OCI-LY1 (cell line): ENCODE results near the gene PRKCZ.

Source experiments
- H2AFZ ChIP-seq: fragments of 200-600 bp; sonication (generic), shearing (Covaris generic); 2 replicates; pipeline ENCODE4 v1.6.0; 2014; ENCODE audit warnings: antibody characterized with exemption, mild to moderate bottlenecking, low read length
- H3F3A ChIP-seq: fragments of 200-600 bp; sonication (generic), shearing (Covaris generic); 2 replicates; pipeline ENCODE4 v1.6.0; 2014; ENCODE audit warnings: mild to moderate bottlenecking, antibody characterized with exemption, low read length, moderate library complexity; ENCODE audit not compliant: insufficient read depth
- H3K27ac ChIP-seq: fragments of 200-600 bp; sonication (generic); 2 replicates; pipeline ENCODE4 v1.5.1; 2014; ENCODE audit warnings: low read length, mixed run types, mild to moderate bottlenecking, low read depth; ENCODE audit not compliant: poor library complexity, severe bottlenecking
- H3K27me3 ChIP-seq: fragments of 200-600 bp; sonication (generic); 2 replicates; pipeline ENCODE4 v1.6.0; 2014; ENCODE audit warnings: antibody characterized with exemption, mild to moderate bottlenecking, low read length, moderate library complexity; ENCODE audit not compliant: insufficient read depth
- H3K36me3 ChIP-seq: fragments of 200-600 bp; sonication (generic); 2 replicates; pipeline ENCODE4 v1.6.1; 2014; ENCODE audit warnings: mild to moderate bottlenecking, antibody characterized with exemption, low read length, moderate library complexity, mixed read lengths; ENCODE audit not compliant: insufficient read depth
- H3K4me1 ChIP-seq: fragments of 200-600 bp; sonication (generic); 2 replicates; pipeline ENCODE4 v1.5.1; 2014; ENCODE audit warnings: mild to moderate bottlenecking, low read length, moderate library complexity; ENCODE audit not compliant: insufficient read depth, severe bottlenecking
- H3K4me2 ChIP-seq: fragments of 200-600 bp; sonication (generic), shearing (Covaris generic); 2 replicates; pipeline ENCODE4 v1.6.1; 2014; ENCODE audit warnings: low read length
- H3K4me3 ChIP-seq: fragments of 200-600 bp; sonication (generic); 2 replicates; pipeline ENCODE4 v1.5.1; 2014; ENCODE audit warnings: low read length, low read depth, mild to moderate bottlenecking, mixed read lengths; ENCODE audit not compliant: poor library complexity, severe bottlenecking
- H3K79me2 ChIP-seq: fragments of 200-600 bp; shearing (Covaris generic); 2 replicates; pipeline ENCODE4 v1.6.1; 2016; ENCODE audit warnings: mixed run types, low read length, mixed read lengths; ENCODE audit not compliant: insufficient read depth
- H3K9ac ChIP-seq: fragments of 200-600 bp; sonication (generic), shearing (Covaris generic); 2 replicates; pipeline ENCODE4 v1.6.1; 2014; ENCODE audit warnings: mild to moderate bottlenecking, low read length, mixed read lengths
- H3K9me2 ChIP-seq: fragments of 200-600 bp; sonication (generic), shearing (Covaris generic); 2 replicates; pipeline ENCODE4 v1.6.1; 2014; ENCODE audit warnings: low read depth, mild to moderate bottlenecking, low read length, mixed read lengths
- H3K9me3 ChIP-seq: fragments of 200-600 bp; shearing (Covaris generic); 2 replicates; pipeline ENCODE4 v1.6.1; 2014; ENCODE audit warnings: low read length, mixed read lengths
- H4K20me1 ChIP-seq: fragments of 200-600 bp; sonication (generic), shearing (Covaris generic); 2 replicates; pipeline ENCODE4 v1.6.0; 2016; ENCODE audit warnings: mild to moderate bottlenecking, low read length; ENCODE audit not compliant: insufficient read depth
- CTCF ChIP-seq: fragments of 200-600 bp; sonication (generic), shearing (Covaris generic); IDR thresholded peaks from 2 replicates; pipeline ENCODE4 v1.5.1; 2017; ENCODE audit warnings: mild to moderate bottlenecking, antibody characterized with exemption, low read length, moderate library complexity, mixed read lengths
- EZH2 ChIP-seq: fragments of 200-600 bp; sonication (generic), shearing (Covaris generic); IDR thresholded peaks from 2 replicates; pipeline ENCODE4 v1.8.0; 2017; ENCODE audit warnings: borderline replicate concordance, mixed run types, mild to moderate bottlenecking, antibody characterized with exemption, low read length, moderate library complexity, mixed read lengths

PRKCZ gene

GRCh38 chr1:2021550-2021949, 28.7 kb upstream of the PRKCZ start:
- no peaks in the 10 kb centered on the region for H3K36me3 ChIP-seq
- no peaks in the 10 kb centered on the region; the same call in 1 of the 2 replicates for H3K27me3 ChIP-seq
- no peaks in the 10 kb centered on the region for H3K4me1 ChIP-seq
- H3K4me2 ChIP-seq: no peak overlapping the region
- no peak overlapping the region for H2AFZ ChIP-seq
- TF ChIP-seq EZH2 (no peak), CTCF (no peak)
- no peaks in the 10 kb centered on the region for H3K79me2 ChIP-seq
- H3K9me2 ChIP-seq: no peaks in the 10 kb centered on the region
- H3K9ac ChIP-seq: no peak overlapping the region
- no peaks in the 10 kb centered on the region for H3K9me3 ChIP-seq
- no peaks in the 10 kb centered on the region for H3F3A ChIP-seq
- no peak overlapping the region for H3K4me3 ChIP-seq
- no peak overlapping the region for H3K27ac ChIP-seq
- no peaks in the 10 kb centered on the region for H4K20me1 ChIP-seq

- no peak overlapping the region for H3K4me2 ChIP-seq
- TF ChIP-seq CTCF (no peak), EZH2 (no peak)
Measured at GRCh38 chr1:2022063-2022770, 28.0 kb upstream of the PRKCZ start.

GRCh38 chr1:2023187-2023586, 27.0 kb upstream of the PRKCZ start:
- no peaks in the 10 kb centered on the region for H3K9me3 ChIP-seq
- H3K27ac ChIP-seq: no peak overlapping the region
- TF ChIP-seq EZH2: no peak
- no peaks in the 10 kb centered on the region; the same call in 1 of the 2 replicates for H3K27me3 ChIP-seq
- H3K79me2 ChIP-seq: no peaks in the 10 kb centered on the region
- H3F3A ChIP-seq: no peaks in the 10 kb centered on the region
- H3K9me2 ChIP-seq: no peaks in the 10 kb centered on the region
- no peaks in the 10 kb centered on the region for H3K36me3 ChIP-seq
- no peak overlapping the region for H3K4me3 ChIP-seq
- H3K9ac ChIP-seq: no peak overlapping the region
- H3K4me2 ChIP-seq: no peak overlapping the region
- H4K20me1 ChIP-seq: no peaks in the 10 kb centered on the region
- no peaks in the 10 kb centered on the region for H3K4me1 ChIP-seq
- H2AFZ ChIP-seq: no peak overlapping the region

More at GRCh38 chr1:2022063-2022770, 28.0 kb upstream of the PRKCZ start:
- no peaks in the 10 kb centered on the region for H3K36me3 ChIP-seq
- no peaks in the 10 kb centered on the region for H4K20me1 ChIP-seq
- no peak overlapping the region for H3K9ac ChIP-seq
- no peak overlapping the region for H3K27ac ChIP-seq
- no peaks in the 10 kb centered on the region for H3K4me1 ChIP-seq
- no peak overlapping the region for H2AFZ ChIP-seq
- no peaks in the 10 kb centered on the region; the same call in 1 of the 2 replicates for H3K27me3 ChIP-seq
- H3K9me2 ChIP-seq: no peaks in the 10 kb centered on the region
- no peaks in the 10 kb centered on the region for H3K9me3 ChIP-seq
- H3F3A ChIP-seq: no peaks in the 10 kb centered on the region
- H3K4me3 ChIP-seq: no peak overlapping the region
- H3K79me2 ChIP-seq: no peaks in the 10 kb centered on the region

- Histone ChIP-seq H3K4me3 (no peak overlapping the region), H3K36me3 (no peaks in the 10 kb centered on the region), H4K20me1 (no peaks in the 10 kb centered on the region), H3K9me3 (no peaks in the 10 kb centered on the region), H3F3A (no peaks in the 10 kb centered on the region), H3K27ac (no peak overlapping the region), H3K4me1 (no peaks in the 10 kb centered on the region), H3K9me2 (no peaks in the 10 kb centered on the region), H3K79me2 (no peaks in the 10 kb centered on the region), H3K4me2 (no peak overlapping the region), H3K27me3 (no peaks in the 10 kb centered on the region), H3K9ac (no peak overlapping the region), H2AFZ (no peak overlapping the region)
- TF ChIP-seq CTCF: no peak
- TF ChIP-seq EZH2: no peak
Measured at GRCh38 chr1:2024451-2024850, 25.8 kb upstream of the PRKCZ start.
